HepG2 (cell line): ENCODE results near the gene PMS2. TPM values are rescaled to one million over a fixed set of nuclear protein-coding genes. Genes with fewer than 3 reads are reported as not detected.

ENCODE experiments used
- ATM ChIP-seq: fragments of 450-650 bp; IDR thresholded peaks from 2 replicates; pipeline ENCODE4 v1.7.1; 2017; ENCODE audit warnings: mild to moderate bottlenecking, borderline replicate concordance
- GTF2F1 ChIP-seq: fragments of 150-350 bp; IDR thresholded peaks from 2 replicates; pipeline ENCODE4 v1.6.1; 2014; ENCODE audit warnings: low read length
- HIC2 ChIP-seq: sonication (generic); formaldehyde crosslinking; IDR thresholded peaks from 2 replicates; pipeline ENCODE4 v1.9.0; 2022; ENCODE audit warnings: low read depth, missing genetic modification reagents
- KLF15 ChIP-seq: sonication (generic); formaldehyde crosslinking; IDR thresholded peaks from 2 replicates; pipeline ENCODE4 v1.8.1; 2023; ENCODE audit warnings: borderline replicate concordance, mild to moderate bottlenecking, inconsistent platforms, missing genetic modification reagents, mixed read lengths
- MLLT10 ChIP-seq: sonication (generic); formaldehyde crosslinking; IDR thresholded peaks from 2 replicates; pipeline ENCODE4 v1.4.0; 2020; ENCODE audit warnings: missing genetic modification reagents
- MLXIP ChIP-seq: sonication (generic); formaldehyde crosslinking; IDR thresholded peaks from 2 replicates; pipeline ENCODE4 v1.9.0; 2021; ENCODE audit warnings: missing genetic modification reagents, borderline replicate concordance
- MTA3 ChIP-seq: sonication (generic); formaldehyde crosslinking; IDR thresholded peaks from 2 replicates; pipeline ENCODE4 v1.4.0; 2020; ENCODE audit warnings: missing genetic modification reagents
- MXD4 ChIP-seq: IDR thresholded peaks from 2 replicates; pipeline ENCODE4 v1.6.1; 2016; ENCODE audit warnings: mild to moderate bottlenecking, missing biosample characterization, missing genetic modification reagents
- NFRKB ChIP-seq: fragments of 450-650 bp; IDR thresholded peaks from 2 replicates; pipeline ENCODE4 v1.6.1; 2017
- PITX1 ChIP-seq: sonication (generic); formaldehyde crosslinking; IDR thresholded peaks from 2 replicates; pipeline ENCODE4 v1.5.1; 2020; ENCODE audit warnings: mild to moderate bottlenecking, missing genetic modification reagents
- POGK ChIP-seq: sonication (generic); formaldehyde crosslinking; conservative IDR thresholded peaks from 2 replicates; pipeline ENCODE4 v1.8.0; 2022; ENCODE audit warnings: mild to moderate bottlenecking, moderate library complexity, missing genetic modification reagents
- SMAD3 ChIP-seq: sonication (generic); formaldehyde crosslinking; IDR thresholded peaks from 2 replicates; pipeline ENCODE4 v1.4.0; 2020; ENCODE audit warnings: missing genetic modification reagents
- ZBTB7B ChIP-seq: sonication (generic); formaldehyde crosslinking; IDR thresholded peaks from 2 replicates; pipeline ENCODE4 v1.4.0; 2020; ENCODE audit warnings: missing genetic modification reagents
- ZC3H13 ChIP-seq: sonication (generic); formaldehyde crosslinking; IDR thresholded peaks from 2 replicates; pipeline ENCODE4 v1.8.1; 2023; ENCODE audit warnings: mild to moderate bottlenecking, missing genetic modification reagents, moderate library complexity
- ZFP82 ChIP-seq: sonication (generic); formaldehyde crosslinking; IDR thresholded peaks from 2 replicates; pipeline ENCODE4 v1.5.1; 2020; ENCODE audit warnings: mild to moderate bottlenecking, missing genetic modification reagents, borderline replicate concordance
- ZMAT3 ChIP-seq: sonication (generic); formaldehyde crosslinking; conservative IDR thresholded peaks from 2 replicates; pipeline ENCODE4 v1.7.0; 2021; ENCODE audit warnings: missing genetic modification reagents
- ZNF121 ChIP-seq: sonication (generic); formaldehyde crosslinking; IDR thresholded peaks from 2 replicates; pipeline ENCODE4 v1.5.0; 2020; ENCODE audit warnings: mild to moderate bottlenecking, missing genetic modification reagents
- ZNF510 ChIP-seq: sonication (generic); formaldehyde crosslinking; IDR thresholded peaks from 2 replicates; pipeline ENCODE4 v1.4.0; 2020; ENCODE audit warnings: low read depth, mild to moderate bottlenecking, missing genetic modification reagents
- ZNF781 ChIP-seq: sonication (generic); formaldehyde crosslinking; IDR thresholded peaks from 2 replicates; pipeline ENCODE4 v1.5.1; 2020; ENCODE audit warnings: borderline replicate concordance, mild to moderate bottlenecking, missing genetic modification reagents; ENCODE audit errors: not compliant biosample characterization
- polyA plus RNA-seq, 8 experiments: library from polyadenylated mRNA; depleted of rRNA in 3 of 8; stranded (reverse) in 7 of 8; unstranded in 1 of 8; fragments of >200 nt; fragmentation: Illumina TruSeq in 4 of 8; extraction: Trizol in 4 of 8; gene quantifications; 2 replicates each; pipeline versions ENCODE4 v1.2.1 to v1.2.3, GENCODE V29; 2011 to 2016; ENCODE audit warnings: low read depth in 4 of 8, missing spikeins in 1 of 8, mixed read lengths in 1 of 8; ENCODE audit not compliant: insufficient read depth in 1 of 8
- total RNA-seq, 5 experiments: library from RNA; depleted of rRNA; stranded (reverse); fragments of >200 nt; fragmentation: Illumina TruSeq; extraction: Trizol; gene quantifications; 2 replicates each; pipeline ENCODE4 v1.2.3, GENCODE V29; 2016; ENCODE audit warnings: low read depth in 1 of 5

The PMS2 gene
- total and polyA plus RNA-seq, 2 of the 13 experiments (the other 11 are each of a cell fraction or from before 2014, with no cell fraction given) = 6.3 to 11.4 TPM

GRCh38 chr7:6008668-6009611, at the start of gene PMS2, which contains the start of gene AIMP2 (continued):
- TF ChIP-seq SMAD3 (CRISPR knock-in tag) (peak; percentile 96), ZNF510 (CRISPR knock-in tag) (peak; percentile 100), NFRKB (0 out of 2 replicates have a peak, but pooled peaks have one; percentile 22), ATM (no peak), MXD4 (CRISPR knock-in tag) (peak; percentile 100), POGK (CRISPR knock-in tag) (peak; percentile 99), PITX1 (CRISPR knock-in tag) (peak; percentile 85), MLLT10 (CRISPR knock-in tag) (no peak; the same call in 1 of the 2 replicates), ZC3H13 (peak; percentile 99), MTA3 (0 out of 2 replicates have a peak, but pooled peaks have one; percentile 36), KLF15 (CRISPR knock-in tag) (peak; percentile 99), HIC2 (peak; percentile 86), ZNF781 (CRISPR knock-in tag) (peak; percentile 99), ZMAT3 (CRISPR knock-in tag) (peak; percentile 100), ZNF121 (CRISPR knock-in tag) (peak; percentile 74), MLXIP (CRISPR knock-in tag) (peak; percentile 98), ZFP82 (CRISPR knock-in tag) (peak; percentile 99), ZBTB7B (CRISPR knock-in tag) (peak; percentile 81; the same call in 1 of the 2 replicates), GTF2F1 (0 out of 2 replicates have a peak, but pooled peaks have one; percentile 6)
